Measurements from ENCODE around the gene CRYBG2.
"Not testable (repeated sequence)": the region's sequence is repeated elsewhere in the genome, so short reads cannot be mapped to it uniquely, and the experiment has no call there.

CRYBG2 gene

DNA sequence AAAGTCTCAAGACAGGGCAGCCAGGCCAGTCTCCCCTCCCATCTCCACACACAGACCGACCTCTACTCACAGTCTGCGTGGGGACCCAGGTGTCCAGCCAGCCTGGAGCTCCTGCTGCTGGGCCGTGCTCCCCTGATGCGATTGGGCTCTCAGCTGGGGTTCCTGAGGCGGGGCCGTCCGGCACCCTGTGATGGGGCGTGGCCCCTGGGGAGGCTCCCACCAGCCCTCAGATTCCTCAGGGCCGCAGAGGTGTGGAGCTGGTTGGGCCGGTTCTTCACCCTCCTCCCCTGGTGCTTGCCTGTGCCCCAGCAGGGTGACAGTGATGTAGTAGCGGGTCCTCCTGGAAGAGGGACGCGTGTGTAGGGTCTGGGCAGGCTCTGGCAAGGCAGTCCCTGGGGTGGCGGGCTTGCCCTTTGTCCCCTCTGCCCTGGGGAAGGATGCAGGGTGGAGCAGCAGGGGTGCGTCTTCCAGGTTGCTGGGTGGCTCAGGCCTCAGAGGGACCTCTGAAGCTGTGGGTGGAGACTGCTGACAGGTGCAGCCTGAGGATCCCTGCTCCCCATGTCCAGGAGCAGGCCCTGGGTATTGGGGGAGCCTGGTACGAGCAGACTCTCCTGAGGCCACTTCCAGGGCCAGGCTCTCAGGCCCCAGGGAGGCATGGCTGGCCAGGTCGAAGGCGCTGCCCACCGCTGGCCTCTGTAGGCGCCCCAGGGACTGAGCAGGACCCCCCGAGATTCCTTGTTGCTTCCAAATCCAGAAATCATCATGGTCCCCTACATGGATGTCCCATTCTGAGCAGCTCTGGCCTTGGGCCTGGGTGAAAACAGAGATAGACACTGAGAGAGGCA, at the start of gene CRYBG2:
TSS of gene CRYBG2 (minus strand) at position 155 of the 845 bp plus-strand sequence. CDS start 7,473 bp downstream, outside the sequence.
- DNase-seq = no peak

- DNase-seq = no peak
These were observed 49.7 kb upstream of the CRYBG2 start for GRCh38 chr1:26403656-26404055.

- no peak for DNase-seq
These were observed 48.0 kb upstream of the CRYBG2 start for GRCh38 chr1:26401891-26402290.

DNA sequence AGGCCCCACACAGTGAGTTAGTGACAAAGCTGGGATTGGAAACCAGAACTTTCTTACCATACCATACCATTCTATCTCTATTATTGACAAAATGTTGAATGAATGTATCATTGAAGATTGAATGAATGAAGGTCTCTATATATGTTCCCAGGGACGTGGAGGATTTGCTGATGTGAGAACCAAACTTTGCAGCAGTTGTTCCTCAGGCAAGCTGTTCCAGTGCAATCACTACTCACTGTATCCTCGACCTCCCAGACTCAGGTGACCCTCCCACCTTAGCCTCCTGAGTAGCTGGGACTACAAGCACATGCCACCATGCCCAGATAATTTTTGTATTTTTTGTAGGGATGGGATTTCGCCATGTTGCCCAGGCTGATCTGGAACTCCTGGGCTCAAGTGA, 45.1 kb upstream of the CRYBG2 start:
- DNase-seq = no peak

GRCh38 chr1:26395754-26396153, 41.8 kb upstream of the CRYBG2 start:
- DNase-seq = no peak

DNA sequence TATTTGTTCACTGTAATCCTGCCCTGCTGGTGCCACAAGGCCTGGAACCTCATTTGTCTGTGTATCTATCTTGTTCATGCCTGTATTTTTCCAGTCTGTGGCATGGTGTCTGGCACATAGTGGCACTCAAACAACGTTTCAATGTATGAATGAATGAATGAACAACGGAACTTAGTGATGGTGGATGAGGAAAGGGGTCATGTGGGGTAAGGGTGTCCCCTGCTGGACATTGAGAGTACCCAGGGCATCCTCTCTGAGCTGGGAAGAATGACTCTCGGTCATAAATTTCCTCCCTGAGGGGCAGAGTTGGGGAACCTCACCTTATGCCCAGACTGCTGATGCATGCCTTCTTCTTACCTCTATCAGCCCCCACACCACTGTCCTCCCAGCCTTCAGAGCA, 37.5 kb upstream of the CRYBG2 start:
- DNase-seq = peak; percentile 54

DNA sequence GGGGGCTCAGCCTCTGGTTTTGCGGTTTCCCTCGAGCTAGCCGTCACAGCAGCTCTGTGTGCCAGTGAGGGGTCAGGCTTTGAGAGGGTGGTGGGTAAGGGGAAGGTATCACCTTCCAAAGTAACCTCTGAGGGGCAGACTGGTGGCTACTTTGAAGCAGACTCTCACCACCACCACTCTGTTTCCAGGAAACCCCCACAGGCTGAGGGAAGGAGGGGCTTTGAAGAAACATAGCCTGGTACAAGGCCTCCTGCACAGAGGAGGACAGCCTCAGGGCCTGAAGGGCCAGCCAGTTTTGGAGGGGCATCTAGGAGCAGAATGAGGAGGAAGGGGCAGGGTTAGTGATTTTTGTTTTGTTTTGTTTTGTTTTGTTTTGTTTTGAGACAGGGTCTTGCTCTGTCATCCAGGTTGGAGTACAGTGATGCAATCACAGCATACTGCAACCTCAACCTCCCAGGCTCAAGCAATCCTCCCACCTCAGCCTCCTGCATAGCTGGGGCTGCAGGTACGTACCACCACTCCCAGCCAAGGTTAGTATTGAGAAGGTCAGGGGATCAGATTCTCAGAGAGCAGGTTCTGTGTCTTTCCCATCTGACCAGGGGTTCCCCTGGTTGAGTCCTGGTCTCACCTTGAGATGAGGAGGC, 35.8 kb upstream of the CRYBG2 start:
- DNase-seq = no peak

DNA sequence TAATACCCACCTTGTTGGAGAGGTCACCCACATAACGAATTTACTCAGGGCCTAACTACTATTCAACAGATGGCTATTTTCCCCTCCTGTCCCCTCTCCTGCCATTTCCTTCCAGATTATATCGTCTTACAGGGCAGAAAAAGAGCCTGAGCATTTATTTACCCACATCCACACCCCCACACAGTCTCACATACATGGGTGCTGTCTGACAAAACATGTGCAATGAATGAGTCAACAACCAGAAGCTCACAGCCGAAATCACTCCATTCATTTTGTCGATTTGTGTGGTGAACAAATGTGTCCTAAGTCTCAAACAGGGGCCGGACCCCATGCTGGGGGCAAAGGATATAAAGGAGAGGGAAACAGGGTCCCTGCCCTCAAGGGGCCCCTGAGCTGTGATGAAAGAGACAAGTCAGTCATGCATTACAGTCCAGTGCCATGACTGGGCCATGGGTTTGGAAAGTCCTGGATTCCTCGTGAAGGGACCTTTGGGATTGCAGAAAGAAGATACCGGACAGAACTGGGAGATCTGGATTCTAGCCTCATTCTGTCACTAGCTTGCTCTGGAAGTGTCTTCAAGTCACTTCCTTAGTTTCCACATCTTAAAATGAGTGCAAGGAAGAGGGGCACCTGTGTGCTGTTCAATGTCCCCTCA, 35.0 kb upstream of the CRYBG2 start:
- no peak for DNase-seq

- no peak for DNase-seq
These were observed 33.5 kb upstream of the CRYBG2 start for GRCh38 chr1:26387447-26387846.

DNA sequence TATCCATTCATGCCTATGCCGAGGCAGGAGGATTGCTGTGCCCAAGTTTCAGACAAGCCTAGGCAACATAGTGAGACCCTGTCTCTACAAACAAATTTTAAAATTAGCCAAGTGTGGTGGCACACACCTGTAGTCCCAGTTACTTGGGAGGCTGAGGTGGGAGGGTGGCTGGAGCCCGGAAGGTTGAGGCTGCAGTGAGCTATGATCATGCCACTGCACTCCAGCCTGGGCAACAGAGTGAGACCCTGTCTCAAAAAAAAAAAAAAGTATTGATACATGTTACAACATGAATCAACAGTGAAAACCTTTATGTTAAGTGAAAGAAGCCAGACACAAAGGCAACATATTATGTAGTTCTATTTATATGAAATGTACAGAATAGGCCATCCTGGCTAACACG, 31.1 kb upstream of the CRYBG2 start:
- not testable (repeated sequence) for DNase-seq

DNA sequence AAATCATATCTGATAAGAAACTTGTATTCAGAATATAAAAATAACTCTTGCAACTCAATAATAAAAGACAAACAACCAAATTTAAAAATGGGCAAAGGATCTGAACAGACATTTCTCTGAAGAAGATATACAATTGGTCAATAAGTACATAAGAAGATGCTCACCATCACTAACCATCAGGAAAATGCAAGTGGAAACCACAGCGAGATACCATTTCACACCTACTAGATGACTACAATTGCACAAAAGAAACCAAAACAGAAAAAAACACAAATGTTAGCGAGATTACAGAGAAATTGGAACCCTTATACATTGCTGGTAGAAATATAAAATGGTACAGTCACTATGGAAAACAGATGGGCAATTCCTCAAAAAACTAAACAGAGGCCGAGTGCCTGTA, 30.1 kb upstream of the CRYBG2 start:
- no peak for DNase-seq

GRCh38 chr1:26378879-26379251, 24.9 kb upstream of the CRYBG2 start:
- DNase-seq = no peak

DNA sequence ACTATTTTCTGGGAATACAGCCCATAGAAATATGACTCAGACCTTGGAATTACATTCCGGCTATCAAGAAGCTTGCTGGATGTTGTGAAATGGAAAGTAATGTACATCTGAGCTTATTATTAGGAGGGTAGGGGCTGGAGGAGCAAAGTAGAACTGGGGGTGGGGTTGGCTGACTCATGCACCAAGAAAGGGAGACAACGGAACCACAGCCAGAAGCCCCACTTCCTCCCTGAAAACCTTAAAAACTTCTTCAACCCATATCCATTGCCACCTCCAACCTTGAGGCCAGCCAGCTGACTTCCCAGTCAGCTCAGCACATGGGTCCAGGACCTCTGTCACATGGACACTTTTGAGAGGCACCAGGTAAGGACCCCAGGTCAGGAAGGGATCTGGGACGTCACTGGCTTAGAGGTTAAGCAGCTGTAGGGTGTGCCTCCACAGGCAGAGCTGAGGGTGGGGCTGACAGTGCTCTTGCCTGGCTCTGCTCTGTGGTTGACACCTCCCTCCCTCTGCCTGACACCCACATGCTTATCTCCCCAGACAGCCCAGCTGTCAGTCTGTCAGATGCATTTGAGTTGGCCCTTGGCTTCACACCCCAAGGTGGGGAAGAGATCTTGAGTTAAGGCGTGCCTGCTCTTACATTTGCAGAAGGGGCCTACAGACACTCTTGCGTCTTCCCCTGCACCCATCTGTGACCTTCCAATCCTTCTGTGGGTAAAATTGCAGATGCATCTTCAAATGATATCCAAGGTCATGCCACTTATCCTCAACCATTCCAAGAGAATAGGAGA, 24.4 kb upstream of the CRYBG2 start:
- peak; percentile 86 for DNase-seq

- no peak for DNase-seq
These were observed 22.1 kb upstream of the CRYBG2 start for GRCh38 chr1:26376050-26376449.

DNA sequence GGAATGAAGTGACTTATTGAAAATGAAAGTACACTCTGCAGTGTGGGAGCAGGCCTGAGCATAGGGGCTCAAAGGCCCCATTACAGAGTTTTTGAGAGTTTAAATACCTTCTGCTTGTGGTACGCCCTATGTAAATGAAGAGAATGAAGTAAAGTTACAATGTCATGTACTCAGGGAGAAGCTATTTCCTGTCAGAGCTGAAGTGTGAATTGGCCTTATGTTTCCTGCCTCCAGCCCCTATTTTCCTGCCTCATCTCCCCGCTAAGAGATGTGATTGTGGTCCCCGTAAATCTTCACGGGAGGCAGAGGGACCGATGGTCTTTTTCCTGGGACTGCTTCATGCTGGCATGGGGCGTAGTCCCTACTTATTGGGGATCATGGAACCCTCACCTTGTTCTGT, 21.2 kb upstream of the CRYBG2 start:
- DNase-seq = no peak

DNA sequence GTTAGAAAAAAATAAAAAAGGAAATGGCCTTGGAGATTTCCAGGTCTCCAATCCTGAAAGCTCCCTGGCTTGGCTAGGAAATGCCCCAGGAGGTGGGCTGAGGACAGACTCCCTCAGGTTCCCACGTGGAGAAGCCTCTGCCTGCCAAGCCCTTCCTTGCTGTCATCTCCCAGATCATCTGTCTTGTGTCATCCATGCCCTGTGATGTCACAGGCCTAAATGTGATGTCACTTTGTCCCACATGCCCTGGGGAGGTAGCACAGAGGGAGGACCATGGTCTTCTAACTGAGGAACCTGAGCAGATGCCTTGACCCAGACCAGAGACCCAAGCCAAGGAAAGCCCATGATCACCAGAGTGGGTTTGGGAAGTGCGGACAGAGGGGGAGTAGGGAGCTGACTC, 20.4 kb upstream of the CRYBG2 start:
- not testable (repeated sequence) for DNase-seq

DNA sequence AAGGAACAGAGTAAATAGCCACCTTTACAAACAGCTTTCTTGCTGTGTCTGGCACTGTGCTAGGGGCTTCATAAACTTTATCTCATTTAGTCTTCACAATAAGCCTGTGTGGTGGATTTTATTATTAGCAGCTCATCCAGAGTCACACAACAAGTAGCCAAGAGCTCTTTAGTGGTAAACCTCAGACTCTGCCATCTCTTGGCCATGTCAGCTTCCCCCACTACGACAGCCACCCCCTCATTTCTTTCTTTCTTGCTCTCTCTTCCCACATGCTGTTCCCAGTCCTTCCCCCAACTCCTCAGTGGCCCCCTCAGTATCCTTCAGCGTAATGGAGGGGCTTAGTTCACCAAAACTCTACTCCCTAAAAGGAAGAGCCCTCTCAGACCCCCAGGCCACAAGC, 19.9 kb upstream of the CRYBG2 start:
- no peak for DNase-seq

DNA sequence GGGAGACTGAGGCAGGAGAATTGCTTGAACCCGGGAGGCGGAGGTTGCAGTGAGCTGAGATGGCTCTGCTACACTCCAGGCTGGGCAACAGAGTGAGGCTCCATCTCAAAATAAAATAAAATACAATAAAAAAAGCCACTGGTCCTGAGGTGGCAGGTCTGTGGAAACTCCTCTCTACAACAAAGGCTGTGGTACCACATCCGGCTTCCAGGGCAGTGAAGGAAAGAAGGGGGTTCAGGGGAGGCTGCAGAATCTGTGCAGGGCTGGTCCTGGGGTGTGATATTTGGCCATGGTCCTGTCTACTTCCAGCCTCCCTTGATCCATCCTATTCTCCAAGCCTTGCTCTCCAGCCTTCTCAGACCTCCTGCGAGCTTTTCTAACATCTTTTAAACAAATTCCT, 19.4 kb upstream of the CRYBG2 start:
- DNase-seq = peak; percentile 56

DNA sequence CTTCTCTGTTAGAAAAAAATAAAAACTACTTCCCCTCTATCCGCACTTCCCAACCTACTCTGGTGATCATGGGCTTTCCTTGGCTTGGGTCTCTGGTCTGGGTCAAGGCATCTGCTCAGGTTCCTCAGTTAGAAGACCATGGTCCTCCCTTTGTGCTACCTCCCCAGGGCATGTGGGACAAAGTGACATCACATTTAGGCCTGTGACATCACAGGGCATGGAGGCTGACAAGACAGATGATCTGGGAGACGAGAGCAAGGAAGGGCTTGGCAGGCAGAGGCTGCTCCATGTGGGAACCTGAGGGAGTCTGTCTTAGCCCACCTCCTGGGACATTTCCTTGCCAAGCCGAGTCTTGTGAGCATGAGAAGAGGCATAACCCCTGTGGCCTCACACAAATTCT, 18.7 kb upstream of the CRYBG2 start, which contains the start of gene ZNF683:
TSS of gene ZNF683 (minus strand) at position 140 of the 400 bp plus-strand sequence. CDS start 4,179 bp downstream, outside the sequence.
- DNase-seq = not testable (repeated sequence)

DNA sequence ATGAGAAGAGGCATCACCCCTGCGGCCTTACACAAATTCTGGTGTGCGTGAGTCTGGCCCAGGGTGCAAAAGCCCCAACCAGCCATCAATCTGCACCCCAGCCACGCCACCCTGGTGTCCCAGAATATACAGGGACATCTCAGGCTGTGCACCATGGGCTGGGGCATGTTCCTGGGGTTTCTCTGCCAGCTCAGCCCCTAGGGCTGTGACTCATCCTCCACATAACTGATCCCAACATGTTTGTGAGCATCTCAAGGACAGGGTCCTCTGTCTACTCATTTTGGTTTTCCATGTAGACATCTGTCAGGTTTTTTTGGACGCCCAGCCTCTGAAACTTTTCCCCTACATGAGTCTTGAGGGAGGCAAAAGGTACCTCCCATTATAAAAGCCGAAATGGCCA, 18.1 kb upstream of the CRYBG2 start:
- DNase-seq = no peak

DNA sequence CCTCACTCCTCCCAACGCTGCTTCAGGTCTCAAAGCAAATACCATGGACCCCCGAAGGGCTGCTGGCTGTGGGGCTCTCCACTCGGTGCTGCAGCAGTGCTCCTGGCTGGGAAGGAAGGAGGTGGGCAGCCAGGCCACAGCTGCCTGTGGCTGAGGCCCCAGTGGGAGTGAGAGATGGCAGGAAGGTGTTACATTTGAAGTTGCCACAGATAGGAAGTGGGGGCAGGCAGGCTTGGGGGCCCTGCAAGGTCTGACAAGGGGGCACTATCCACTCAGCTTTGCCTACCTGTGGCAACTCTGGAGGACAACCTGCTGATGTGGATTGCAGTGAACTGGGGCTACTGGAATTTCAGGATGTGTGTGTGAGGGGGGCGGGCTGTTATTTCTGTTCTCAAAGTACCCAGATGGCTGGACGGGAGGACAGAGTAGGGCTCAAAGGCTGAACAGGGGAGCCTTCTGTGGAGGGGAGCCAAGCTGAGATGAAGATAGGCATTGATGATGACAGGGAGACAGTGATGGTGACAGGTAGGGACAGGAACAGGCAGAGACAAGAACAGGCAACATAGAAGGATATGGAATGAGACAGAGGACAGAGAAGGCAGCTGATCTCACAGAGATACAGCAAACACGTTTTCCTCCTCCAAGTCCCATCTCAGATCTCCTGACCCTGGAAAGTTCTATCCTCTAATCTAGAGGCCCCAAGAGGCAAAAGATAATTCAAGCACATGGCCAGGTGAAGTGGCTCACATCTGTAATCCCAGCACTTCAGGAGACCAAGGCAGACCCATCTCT, 16.9 kb upstream of the CRYBG2 start:
- DNase-seq = peak; percentile 58

DNA sequence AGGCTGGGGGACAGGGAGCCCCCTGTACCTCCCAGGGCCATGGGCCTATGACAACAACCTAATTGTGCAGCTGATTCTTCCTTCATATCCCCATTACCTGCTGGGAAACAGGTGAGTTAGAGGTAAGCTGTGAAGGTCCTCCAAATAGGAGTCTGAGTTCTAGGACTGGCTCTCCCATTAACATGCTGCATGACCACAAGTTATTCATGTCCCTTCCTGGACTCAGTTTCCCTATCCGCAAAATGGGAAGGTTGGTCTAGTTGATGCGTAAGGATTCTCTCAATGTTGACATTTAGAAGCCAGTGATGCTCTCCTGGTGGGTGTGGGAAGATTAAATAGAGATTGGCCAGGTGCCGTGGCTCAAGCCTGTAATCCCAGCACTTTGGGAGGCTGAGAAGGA, 14.6 kb upstream of the CRYBG2 start:
- DNase-seq = no peak

Data from activated gamma-delta T cell treated with Interleukin-2 at 50 U/mL for 16 hours (primary cell).